ENCODE data around the gene MAGEA9B.

GRCh38 chrX:149539283-149540130 lies 47.8 kb downstream of the MAGEA9B start:
- TF ChIP-seq CTCF (conservative IDR thresholded peaks at IDR 0.05; ENCODE audit: low read depth, low read length) (no peak), POLR2A (IDR thresholded peaks at IDR 0.05; ENCODE audit: low read depth, low read length) (peak; percentile 46), SMC3 (IDR thresholded peaks at IDR 0.05; ENCODE audit: low read depth, low read length) (no peak), NFE2L2 (IDR thresholded peaks at IDR 0.05; ENCODE audit: low read depth, low read length) (no peak), FOS (IDR thresholded peaks at IDR 0.05; ENCODE audit: low read depth, low read length) (no peak), MAZ (IDR thresholded peaks at IDR 0.05; ENCODE audit: borderline replicate concordance, low read depth, low read length) (peak; percentile 42; the same call in 1 of the 2 replicates), ELK1 (IDR thresholded peaks at IDR 0.05; ENCODE audit: borderline replicate concordance, low read depth, low read length) (no peak), RAD21 (IDR thresholded peaks at IDR 0.05; ENCODE audit: low read length) (no peak), MAFK (IDR thresholded peaks at IDR 0.05; ENCODE audit: low read depth, low read length) (no peak), USF2 (IDR thresholded peaks at IDR 0.05; ENCODE audit: low read depth, low read length) (no peak), CEBPB (IDR thresholded peaks at IDR 0.05; ENCODE audit: low read depth, low read length) (no peak)
